ENCODE measurements around the gene LTBP3.

Gene LTBP3

GRCh38 chr11:65492637-65493366, 65.4 kb downstream of the LTBP3 start:
- no peak for DNase-seq

- no peak for DNase-seq
Observed at GRCh38 chr11:65492387-65492636, 65.8 kb downstream of the LTBP3 start.

GRCh38 chr11:65491614-65492386, 66.4 kb downstream of the LTBP3 start:
- DNase-seq = no peak

GRCh38 chr11:65491163-65491465, 67.0 kb downstream of the LTBP3 start:
- DNase-seq = no peak

GRCh38 chr11:65489706-65490320, 68.3 kb downstream of the LTBP3 start:
- no peak for DNase-seq

- DNase-seq = no peak
Observed at GRCh38 chr11:65489035-65489705, 69.0 kb downstream of the LTBP3 start.

All from activated naive CD4-positive, alpha-beta T cell (primary cell).